T-cell (primary cell): Measurements from ENCODE around the gene SLC9A5. TPM values are rescaled to one million over a fixed set of nuclear protein-coding genes. Genes with fewer than 3 reads are reported as not detected.

Experiments used
- ATAC-seq, 4 experiments: fragments of 200-7000 bp in 3 of 4; fragments of 150-1000 bp in 1 of 4; cut with Tn5 transposase; replicated peaks in 1 of 4; 1 replicate in 3 of 4; 2 replicates in 1 of 4; pipeline ENCODE4 v1.10.0; 2021; ENCODE audit warnings: moderate library complexity in 3 of 4, mild to moderate bottlenecking in 2 of 4, moderate number of reproducible peaks in 1 of 4
- CTCF ChIA-PET, 2 donors: fragments of 300-600 bp; sonication (Branson Sonifier 250); formaldehyde crosslinking; loops; one replicate each; lab custom pipeline; 2022; ENCODE audit warnings: antibody characterized with exemption in 2 of 2; lab: Charles Lee
- POLR2A ChIA-PET, 2 donors: fragments of 300-600 bp; sonication (Branson Sonifier 250); formaldehyde crosslinking; loops; one replicate each; lab custom pipeline; 2022; ENCODE audit warnings: antibody characterized with exemption in 2 of 2; lab: Charles Lee
- DNase-seq, 35 experiments: peaks; one replicate each; pipeline versions ENCODE4 v3.0.0 to v3.0.0-alpha.2; 2013 to 2023
- H3K27ac ChIP-seq: one replicate; pipeline ENCODE4 v1.5.1; 2013; ENCODE audit warnings: low read length
- H3K27me3 ChIP-seq, 2 experiments: replicated peaks in 1 of 2; 1 replicate in 1 of 2; 2 replicates in 1 of 2; pipeline versions ENCODE4 v1.6.1 to v1.7.0; 2013; ENCODE audit warnings: low read length in 1 of 2, mixed read lengths in 1 of 2; ENCODE audit not compliant: control insufficient read depth in 2 of 2, insufficient read depth in 2 of 2; ENCODE audit errors: extremely low read depth in 1 of 2
- H3K36me3 ChIP-seq, 2 donors: 1 replicate in 1 of 2; 2 replicates in 1 of 2; pipeline versions ENCODE4 v1.6.1 to v1.7.0; 2013; ENCODE audit warnings: low read length in 1 of 2; ENCODE audit not compliant: control insufficient read depth in 2 of 2, insufficient read depth in 1 of 2; ENCODE audit errors: extremely low read depth in 1 of 2
- H3K4me1 ChIP-seq, 2 experiments: 1 replicate in 1 of 2; 2 replicates in 1 of 2; pipeline versions ENCODE4 v1.6.1 to v1.7.0; 2013; ENCODE audit warnings: low read length in 2 of 2, mixed read lengths in 1 of 2; ENCODE audit not compliant: insufficient read depth in 2 of 2, control insufficient read depth in 1 of 2; ENCODE audit errors: extremely low read depth in 1 of 2
- H3K4me3 ChIP-seq, 2 donors: 1 replicate in 1 of 2; 2 replicates in 1 of 2; pipeline versions ENCODE4 v1.5.1 to v1.7.0; 2013; ENCODE audit warnings: mild to moderate bottlenecking in 2 of 2, low read length in 1 of 2, moderate library complexity in 1 of 2; ENCODE audit not compliant: control insufficient read depth in 1 of 2; ENCODE audit errors: extremely low read depth in 1 of 2
- H3K9me3 ChIP-seq: 2 replicates; pipeline ENCODE4 v1.7.0; 2013
- H3K27ac Mint-ChIP-seq, 2 donors: one replicate each; pipeline ENCODE4 v1.8.0; 2020 to 2021; ENCODE audit warnings: mild to moderate bottlenecking in 2 of 2, mixed read lengths in 2 of 2
- H3K27me3 Mint-ChIP-seq, 2 donors: one replicate each; pipeline ENCODE4 v1.8.0; 2021 to 2022; ENCODE audit warnings: mixed read lengths in 2 of 2
- H3K36me3 Mint-ChIP-seq: one replicate; pipeline ENCODE4 v1.8.0; 2021; ENCODE audit warnings: mixed read lengths
- H3K4me1 Mint-ChIP-seq, 3 donors: one replicate each; pipeline ENCODE4 v1.8.0; 2020 to 2022; ENCODE audit warnings: mixed read lengths in 3 of 3, mild to moderate bottlenecking in 1 of 3
- H3K4me3 Mint-ChIP-seq, 3 donors: one replicate each; pipeline ENCODE4 v1.8.0; 2020 to 2022; ENCODE audit warnings: mild to moderate bottlenecking in 3 of 3, mixed read lengths in 3 of 3, moderate library complexity in 3 of 3
- H3K9me3 Mint-ChIP-seq, 3 donors: one replicate each; pipeline ENCODE4 v1.8.0; 2020 to 2022; ENCODE audit warnings: mixed read lengths in 3 of 3
- WGBS: methylation state at CpG from one replicate; pipeline ENCODE4 v1.1.5; 2013; ENCODE audit warnings: missing lambda C conversion rate; ENCODE audit not compliant: insufficient coverage; 5-methylcytosine and 5-hydroxymethylcytosine counted together
- total RNA-seq, 35 experiments: library from RNA in 6 of 35; stranded (reverse) in 6 of 35; fragments of 120-200 nt in 1 of 35; gene quantifications; one replicate each; pipeline versions ENCODE4 v1.2.1 to v1.2.4 and lab custom pipeline; 2013 to 2026

SLC9A5 gene
- total RNA-seq, 5 donors from 2014 or later (not counting 1 experiment from before 2014, with no cell fraction given), result 1.4 to 2.3 (median 2.2) TPM

GRCh38 chr16:67259705-67260104, 10.9 kb downstream of the SLC9A5 start:
- no peak overlapping the region for H3K27ac ChIP-seq
- Mint-ChIP-seq H3K27ac (no peak overlapping the region), H3K4me3 (no peak overlapping the region), H3K4me1 (no peaks in the 10 kb centered on the region), H3K36me3 (no peaks in the 10 kb centered on the region), H3K27me3 (peaks cover 23 to 26% of the 10 kb centered on the region in 2 donors), H3K9me3 (no peaks in the 10 kb centered on the region)
- no peak overlapping the region for H3K4me3 ChIP-seq
- CTCF ChIA-PET, result interaction anchor here in 1 of 2 donors (0.6 to 0.7 kb wide), 2 partner anchors 154 to 1956 kb away, joined by 3 to 5 read pairs; no protein-coding TSS in a partner anchor
- peaks cover 0 to 55% of the 10 kb centered on the region in 2 experiments for H3K27me3 ChIP-seq
- POLR2A ChIA-PET, result no interaction called here
- no peaks in the 10 kb centered on the region for H3K4me1 ChIP-seq
- DNase-seq (no peak), ATAC-seq (no peak)
- no peaks in the 10 kb centered on the region for H3K9me3 ChIP-seq
- no peaks in the 10 kb centered on the region for H3K36me3 ChIP-seq
- 94% methylated on average over 11 of the region's 12 CpGs for WGBS

- Histone ChIP-seq H3K9me3 (no peaks in the 10 kb centered on the region), H3K27me3 (peaks cover 0 to 52% of the 10 kb centered on the region in 2 experiments), H3K27ac (no peak overlapping the region), H3K36me3 (no peaks in the 10 kb centered on the region), H3K4me1 (no peaks in the 10 kb centered on the region), H3K4me3 (no peak overlapping the region)
- CTCF ChIA-PET, result interaction anchor here (0.7 to 1.1 kb wide), 4 partner anchors 13 to 1955 kb away, joined by 5 to 10 read pairs (median 6); no protein-coding TSS in a partner anchor
- no peaks in the 10 kb centered on the region for H3K9me3 Mint-ChIP-seq
- no peak overlapping the region for H3K27ac Mint-ChIP-seq
- WGBS, result 85% methylated on average over 4 of the region's 4 CpGs
- no peak overlapping the region for H3K4me3 Mint-ChIP-seq
- POLR2A ChIA-PET, result no interaction called here
- no peak for ATAC-seq
- H3K36me3 Mint-ChIP-seq, result no peaks in the 10 kb centered on the region
- DNase-seq, result peak in 2 of 35 experiments; percentile 19 to 38
- peaks cover 23 to 24% of the 10 kb centered on the region in 2 donors for H3K27me3 Mint-ChIP-seq
- no peaks in the 10 kb centered on the region for H3K4me1 Mint-ChIP-seq
Observed at GRCh38 chr16:67260426-67261063, 11.8 kb downstream of the SLC9A5 start.

GRCh38 chr16:67263201-67263600, 14.4 kb downstream of the SLC9A5 start:
- H3K9me3 ChIP-seq, result no peaks in the 10 kb centered on the region
- Mint-ChIP-seq H3K36me3 (no peaks in the 10 kb centered on the region), H3K27ac (no peak overlapping the region), H3K27me3 (peaks cover 14 to 23% of the 10 kb centered on the region in 2 donors), H3K9me3 (no peaks in the 10 kb centered on the region), H3K4me3 (no peak overlapping the region), H3K4me1 (no peaks in the 10 kb centered on the region)
- H3K4me1 ChIP-seq, result no peaks in the 10 kb centered on the region
- no peak overlapping the region for H3K4me3 ChIP-seq
- CTCF ChIA-PET, result no interaction called here
- 79% methylated on average over 2 of the region's 3 CpGs for WGBS
- H3K27ac ChIP-seq, result no peak overlapping the region
- ATAC-seq (no peak), DNase-seq (no peak)
- no peaks in the 10 kb centered on the region for H3K36me3 ChIP-seq
- peaks cover 0 to 34% of the 10 kb centered on the region in 2 experiments for H3K27me3 ChIP-seq
- POLR2A ChIA-PET, result no interaction called here

- POLR2A ChIA-PET, result no interaction called here
- Histone ChIP-seq H3K27me3 (peaks cover 0 to 29% of the 10 kb centered on the region in 2 experiments), H3K9me3 (no peaks in the 10 kb centered on the region), H3K27ac (no peak overlapping the region), H3K36me3 (no peaks in the 10 kb centered on the region), H3K4me3 (no peak overlapping the region), H3K4me1 (no peaks in the 10 kb centered on the region)
- no peaks in the 10 kb centered on the region for H3K9me3 Mint-ChIP-seq
- 96% methylated on average over 8 of the region's 9 CpGs for WGBS
- no peaks in the 10 kb centered on the region for H3K36me3 Mint-ChIP-seq
- no peak for ATAC-seq
- no peak overlapping the region for H3K4me3 Mint-ChIP-seq
- DNase-seq, result no peak
- H3K27ac Mint-ChIP-seq, result no peak overlapping the region
- CTCF ChIA-PET, result no interaction called here
- H3K27me3 Mint-ChIP-seq, result peaks cover 14 to 23% of the 10 kb centered on the region in 2 donors
- H3K4me1 Mint-ChIP-seq, result no peaks in the 10 kb centered on the region
Observed at GRCh38 chr16:67264277-67264676, 15.5 kb downstream of the SLC9A5 start.

- Mint-ChIP-seq H3K27me3 (peaks cover 14 to 23% of the 10 kb centered on the region in 2 donors), H3K9me3 (no peaks in the 10 kb centered on the region), H3K4me1 (no peaks in the 10 kb centered on the region), H3K4me3 (no peak overlapping the region), H3K27ac (no peak overlapping the region), H3K36me3 (no peaks in the 10 kb centered on the region)
- DNase-seq (no peak), ATAC-seq (no peak)
- no peaks in the 10 kb centered on the region for H3K4me1 ChIP-seq
- POLR2A ChIA-PET, result no interaction called here
- no peaks in the 10 kb centered on the region for H3K36me3 ChIP-seq
- CTCF ChIA-PET, result no interaction called here
- no peak overlapping the region for H3K4me3 ChIP-seq
- no peaks in the 10 kb centered on the region for H3K9me3 ChIP-seq
- H3K27me3 ChIP-seq, result peaks cover 0 to 27% of the 10 kb centered on the region in 2 experiments
- no peak overlapping the region for H3K27ac ChIP-seq
- 93% methylated on average over 5 of the region's 5 CpGs for WGBS
Observed at GRCh38 chr16:67264866-67265265, 16.1 kb downstream of the SLC9A5 start.

GRCh38 chr16:67265834-67266233, 17.1 kb downstream of the SLC9A5 start:
- Histone ChIP-seq H3K27me3 (peaks cover 0 to 27% of the 10 kb centered on the region in 2 experiments), H3K27ac (no peak overlapping the region), H3K36me3 (no peaks in the 10 kb centered on the region), H3K4me3 (no peak overlapping the region), H3K4me1 (no peaks in the 10 kb centered on the region), H3K9me3 (no peaks in the 10 kb centered on the region)
- ATAC-seq (no peak), DNase-seq (no peak)
- POLR2A ChIA-PET, result no interaction called here
- H3K27ac Mint-ChIP-seq, result no peak overlapping the region
- H3K9me3 Mint-ChIP-seq, result no peaks in the 10 kb centered on the region
- H3K27me3 Mint-ChIP-seq, result peaks cover 14 to 19% of the 10 kb centered on the region in 2 donors
- no peak overlapping the region for H3K4me3 Mint-ChIP-seq
- CTCF ChIA-PET, result no interaction called here
- 65% methylated on average over 4 of the region's 8 CpGs for WGBS
- H3K4me1 Mint-ChIP-seq, result no peaks in the 10 kb centered on the region
- no peaks in the 10 kb centered on the region for H3K36me3 Mint-ChIP-seq
